Right cardiac atrium (tissue), 5 donors: ENCODE measurements around the gene RIPOR1. TPM values are rescaled to one million over a fixed set of nuclear protein-coding genes. Genes with fewer than 3 reads are reported as not detected.
"Not testable (repeated sequence)": the region's sequence is repeated elsewhere in the genome, so short reads cannot be mapped to it uniquely, and the experiment has no call there.

Experiments used
- ATAC-seq, 2 donors: fragments of 200-7000 bp; cut with Tn5 transposase; one replicate each; pipeline versions ENCODE4 v1.8.0 to v1.9.1; 2020; ENCODE audit warnings: moderate library complexity in 2 of 2, mild to moderate bottlenecking in 1 of 2
- DNase-seq, 3 donors: peaks; one replicate each; pipeline ENCODE4 v3.0.0-alpha.2; 2020
- H3K27ac ChIP-seq: one replicate; pipeline ENCODE4 v1.5.1; 2013; ENCODE audit warnings: mild to moderate bottlenecking, low read length, control low read depth, moderate library complexity
- H3K27me3 ChIP-seq: one replicate; pipeline ENCODE4 v1.6.1; 2013; ENCODE audit not compliant: control insufficient read depth, insufficient read depth
- H3K4me1 ChIP-seq: one replicate; pipeline ENCODE4 v1.6.1; 2013; ENCODE audit warnings: low read length; ENCODE audit not compliant: control insufficient read depth, insufficient read depth
- H3K4me3 ChIP-seq: one replicate; pipeline ENCODE4 v1.5.1; 2013; ENCODE audit warnings: low read length, control low read depth
- H3K9me3 ChIP-seq: one replicate; pipeline ENCODE4 v1.6.1; 2013; ENCODE audit warnings: low read length; ENCODE audit not compliant: control insufficient read depth
- WGBS: extraction: QIAGEN DNeasy Blood & Tissue Kit; methylation state at CpG from one replicate; pipeline ENCODE4 v1.1.7; 2013; 5-methylcytosine and 5-hydroxymethylcytosine counted together
- intact Hi-C, 4 donors: fragments of 100-400 bp; cut with DNase I; formaldehyde crosslinking; loops; one replicate each; pipeline versions ENCODE4 v1.11.0 to v1.14.0; 2022 to 2023
- polyA plus RNA-seq: library from polyadenylated mRNA; stranded (reverse); fragments of 200-250 nt; gene quantifications from one replicate; pipeline ENCODE4 v1.2.3, GENCODE V29; 2013
- total RNA-seq, 4 donors: library from RNA; stranded (reverse); fragmentation: NEBNext Ultra II Directional; extraction: Animal tissue kit (Norgen Biotek cat#: 25700); gene quantifications; one replicate each; pipeline ENCODE4 v1.2.1, GENCODE V29; 2021
- donor health status: healthy with polysubstance abuse.
- donor health status: DM: no; HTN: yes; CAD: no.
- donor health status: DM: no; HTN: no; CAD: no.
- donor health status: DM: no; HTN: yes; CAD: no; lungs with severe emphysema.
- donor health status: DM: yes; HTN: yes; CAD: no.

The RIPOR1 gene
- total and polyA plus RNA-seq, 5 donors = 43.8 to 86.6 (median 80.9) TPM

DNA sequence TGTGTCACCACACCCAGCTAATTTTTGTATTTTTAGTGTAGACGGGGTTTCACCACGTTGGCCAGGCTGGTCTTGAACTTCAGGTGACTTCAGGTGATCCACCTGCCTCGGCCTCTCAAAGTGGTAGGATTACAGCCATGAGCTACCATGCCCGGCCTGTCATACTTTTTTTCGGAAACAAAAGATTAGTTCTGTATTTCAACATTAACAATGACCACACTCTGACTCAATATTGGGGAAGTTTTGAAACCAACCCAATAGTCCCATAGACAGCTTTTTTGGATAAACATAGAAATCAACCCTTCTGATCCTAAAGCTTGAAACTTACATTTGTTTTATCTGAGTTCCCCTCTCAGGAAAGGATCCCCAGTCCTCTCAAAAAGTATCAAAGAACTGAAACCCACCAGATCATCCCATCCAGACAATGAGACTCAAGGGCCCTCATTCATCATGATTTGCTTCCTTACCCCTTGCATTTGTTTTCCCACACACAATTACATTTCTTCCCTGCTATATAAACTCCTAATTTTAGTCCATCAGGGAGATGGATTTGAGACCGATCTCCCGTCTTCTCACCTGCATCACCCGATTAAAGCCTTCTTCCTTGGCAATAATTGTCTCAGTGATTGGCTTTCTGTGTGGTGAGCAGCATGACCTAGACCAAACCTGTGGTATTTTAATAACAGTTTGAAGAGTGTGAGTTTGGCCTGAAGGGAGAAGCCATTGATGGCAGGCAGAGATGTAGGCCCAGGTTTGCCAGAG lies 38.1 kb upstream of the RIPOR1 start:
- Histone ChIP-seq H3K27me3 (no peaks in the 10 kb centered on the region), H3K4me3 (no peak overlapping the region), H3K27ac (no peak overlapping the region), H3K9me3 (no peaks in the 10 kb centered on the region), H3K4me1 (peaks cover 3% of the 10 kb centered on the region)
- no peak for DNase-seq
- WGBS = 86% methylated on average over 8 of the region's 8 CpGs
- no peak for ATAC-seq
- intact Hi-C loops = no loop called here

DNA sequence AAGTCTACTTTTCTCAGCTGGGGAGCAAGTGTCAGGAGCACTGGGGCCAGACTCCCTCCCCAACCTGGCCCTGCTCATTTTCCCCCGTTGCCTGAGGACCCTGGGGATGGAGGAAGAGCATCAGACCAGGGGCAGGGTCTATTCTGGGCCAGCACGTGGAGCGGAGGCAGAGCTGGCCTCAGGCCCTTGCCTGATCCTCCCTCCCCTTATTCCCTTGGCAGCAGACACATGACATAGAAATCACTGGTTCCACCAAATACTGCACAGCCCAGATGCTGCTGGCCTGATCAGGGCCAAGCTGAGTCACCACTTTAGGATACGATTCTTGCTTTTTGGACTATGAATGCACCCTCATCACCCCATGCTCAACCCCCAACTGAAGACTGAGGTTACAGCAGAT lies 29.5 kb upstream of the RIPOR1 start:
- DNase-seq (peak in 1 of 3 donors; percentile 68), ATAC-seq (peak; percentile 68 to 84)
- intact Hi-C loops = no loop called here
- no peak overlapping the region for H3K27ac ChIP-seq
- 53% methylated on average over 4 of the region's 4 CpGs for WGBS
- no peak overlapping the region for H3K4me3 ChIP-seq
- H3K4me1 ChIP-seq = no peaks in the 10 kb centered on the region
- no peaks in the 10 kb centered on the region for H3K9me3 ChIP-seq
- no peaks in the 10 kb centered on the region for H3K27me3 ChIP-seq

DNA sequence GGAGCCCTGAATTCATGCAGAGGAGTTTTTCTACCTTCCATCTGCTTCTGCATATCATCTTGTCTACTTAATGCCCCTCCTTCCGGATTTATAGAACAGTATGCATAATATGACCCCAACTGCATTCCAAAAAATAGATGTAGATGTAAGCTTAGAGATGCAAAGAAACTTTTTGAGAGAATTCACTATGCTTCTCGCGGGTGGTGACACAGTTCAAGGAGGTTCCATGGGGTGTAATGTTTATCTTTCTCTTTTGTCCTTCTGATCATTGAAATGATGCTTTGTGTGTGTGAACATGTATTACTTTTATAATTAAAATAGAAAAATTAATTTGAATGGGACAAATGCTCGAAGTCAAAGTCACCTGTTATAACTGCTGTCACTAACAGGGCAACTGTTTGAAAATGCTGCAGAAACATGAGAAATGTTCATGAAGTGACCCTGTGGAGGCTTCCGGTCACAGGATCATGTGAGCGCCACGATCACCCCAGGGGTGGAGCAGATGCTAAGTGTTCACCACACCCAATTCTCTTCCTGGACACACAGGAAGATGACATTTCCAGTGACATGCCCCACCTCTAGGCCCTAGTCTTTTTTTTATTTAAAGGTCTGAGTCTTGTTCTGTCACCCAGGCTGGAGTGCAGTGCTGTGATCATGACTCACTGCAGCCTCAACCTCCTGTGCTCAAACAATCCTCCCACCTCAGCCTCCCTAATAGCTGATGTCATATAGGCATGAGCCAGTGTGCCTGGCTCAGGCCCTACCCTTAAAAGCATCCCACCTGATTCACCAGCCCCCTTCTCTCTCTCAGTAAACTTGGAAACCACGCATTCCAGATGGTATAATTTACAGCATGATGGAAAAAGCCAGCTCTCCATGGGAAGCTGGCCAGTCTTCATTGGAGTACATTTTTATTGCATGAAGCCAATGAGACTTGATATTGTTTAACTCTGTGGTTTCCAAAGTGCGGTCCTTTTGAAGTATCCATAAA lies 24.3 kb upstream of the RIPOR1 start:
- peak; percentile 66 to 82 (median 79) for DNase-seq
- no peaks in the 10 kb centered on the region for H3K4me1 ChIP-seq
- WGBS = 66% methylated on average over 9 of the region's 9 CpGs
- no peak overlapping the region for H3K4me3 ChIP-seq
- no peaks in the 10 kb centered on the region for H3K9me3 ChIP-seq
- H3K27ac ChIP-seq = peak overlapping the region; percentile 47
- H3K27me3 ChIP-seq = no peaks in the 10 kb centered on the region
- intact Hi-C loops = no loop called here
- peak; percentile 86 to 95 for ATAC-seq

DNA sequence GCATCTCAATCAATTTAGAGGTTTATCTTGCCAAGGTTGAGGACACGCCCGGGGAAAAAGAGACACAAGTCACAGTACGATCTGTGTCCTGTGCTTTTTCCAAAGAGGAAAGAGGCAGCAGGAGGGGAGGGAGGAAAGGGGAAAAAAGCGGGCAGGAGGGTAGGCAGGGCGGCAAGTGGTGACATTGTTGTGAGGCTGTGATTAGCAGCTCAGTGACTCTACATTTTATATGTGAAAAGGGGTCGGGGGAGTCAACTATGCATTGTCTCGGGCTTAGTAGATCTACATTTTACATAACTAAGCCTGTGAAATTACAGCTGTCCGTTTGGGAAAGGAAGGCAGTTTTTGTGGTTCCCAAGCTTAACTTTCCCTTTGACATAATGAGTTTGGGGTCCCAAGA lies 22.2 kb upstream of the RIPOR1 start:
- H3K9me3 ChIP-seq = no peaks in the 10 kb centered on the region
- H3K27ac ChIP-seq = no peak overlapping the region
- no peak overlapping the region for H3K4me3 ChIP-seq
- WGBS = 57% methylated on average over 8 of the region's 8 CpGs
- ATAC-seq (no peak), DNase-seq (no peak)
- intact Hi-C loops = no loop called here
- no peaks in the 10 kb centered on the region for H3K4me1 ChIP-seq
- H3K27me3 ChIP-seq = no peaks in the 10 kb centered on the region

DNA sequence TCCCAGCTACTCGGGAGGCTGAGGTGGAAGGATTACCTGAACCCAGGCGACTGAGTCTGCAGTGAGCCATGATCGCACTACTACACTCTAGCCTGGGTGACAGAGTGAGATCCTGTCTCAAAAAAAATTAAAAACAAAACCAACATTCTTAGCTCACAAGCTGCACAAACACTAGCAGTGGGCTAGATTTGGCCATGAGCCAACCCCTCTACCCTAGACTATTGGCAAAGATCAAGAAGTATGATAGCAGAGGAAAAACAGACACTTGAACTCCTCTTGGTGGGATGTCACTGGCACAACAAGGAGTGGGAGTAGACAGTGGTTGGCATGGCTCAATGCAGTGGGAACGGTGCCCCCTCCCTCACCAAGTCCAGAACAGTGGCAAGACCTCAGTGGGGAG lies 19.6 kb upstream of the RIPOR1 start:
- no peak for DNase-seq
- Histone ChIP-seq H3K4me3 (no peak overlapping the region), H3K4me1 (no peaks in the 10 kb centered on the region), H3K9me3 (no peaks in the 10 kb centered on the region), H3K27me3 (no peaks in the 10 kb centered on the region), H3K27ac (no peak overlapping the region)
- ATAC-seq = no peak
- intact Hi-C loops = no loop called here
- 89% methylated on average over 4 of the region's 4 CpGs for WGBS

DNA sequence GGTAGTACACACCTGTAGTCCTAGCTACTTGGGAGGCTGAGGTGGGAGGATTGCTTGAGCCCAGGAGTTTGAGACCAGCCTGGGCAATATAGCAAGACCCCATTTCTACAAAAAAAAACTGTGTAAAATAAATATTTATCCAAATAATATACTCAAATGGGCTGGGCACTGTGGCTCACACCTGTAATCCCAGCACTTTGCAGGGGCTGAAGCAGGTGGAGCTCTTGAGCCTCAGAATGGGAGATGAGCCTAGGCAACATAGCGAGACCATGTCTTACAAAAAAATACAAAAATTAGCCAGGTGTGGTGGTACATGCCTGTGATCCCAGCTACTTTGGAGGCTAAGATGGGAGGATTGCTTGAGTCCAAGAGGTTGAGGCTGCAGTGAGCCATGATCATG lies 14.7 kb upstream of the RIPOR1 start:
- H3K27ac ChIP-seq, DNase-seq, H3K4me3 ChIP-seq, H3K4me1 ChIP-seq, ATAC-seq, H3K9me3 ChIP-seq, H3K27me3 ChIP-seq: not testable (repeated sequence)
- intact Hi-C loops = loop anchor here in 1 of 4 donors (10.0 kb wide), 1 partner anchor 89 kb away; no protein-coding TSS in a partner anchor
- 95% methylated on average over 1 of the region's 1 CpG for WGBS

DNA sequence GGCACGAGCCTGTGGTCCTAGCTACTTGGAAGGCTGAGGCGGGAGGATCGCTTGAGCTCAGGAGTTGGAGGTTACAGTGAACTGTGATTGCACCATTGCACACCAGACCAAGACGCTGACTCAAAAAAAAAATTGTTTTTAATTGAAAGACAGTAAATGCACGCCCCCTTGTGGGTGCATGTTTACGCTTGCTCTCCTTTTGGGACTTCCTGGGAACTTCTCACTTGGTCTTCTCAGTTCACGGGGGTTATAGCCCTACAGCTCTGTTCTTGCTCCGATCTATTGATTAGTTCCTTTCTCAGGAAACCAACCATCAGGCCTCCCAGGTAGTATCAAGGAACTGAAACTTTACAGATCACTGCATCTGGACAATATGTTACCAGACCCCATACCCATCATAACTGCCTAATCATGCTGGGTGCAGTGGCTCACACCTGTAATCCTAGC lies 14.2 kb upstream of the RIPOR1 start:
- 6% methylated on average over 8 of the region's 8 CpGs for WGBS
- Histone ChIP-seq H3K4me3 (no peak overlapping the region), H3K4me1 (no peaks in the 10 kb centered on the region), H3K27ac (no peak overlapping the region), H3K27me3 (no peaks in the 10 kb centered on the region), H3K9me3 (no peaks in the 10 kb centered on the region)
- ATAC-seq (peak; percentile 53 to 59), DNase-seq (peak; percentile 84 to 93 (median 87))
- intact Hi-C loops = loop anchor here in 1 of 4 donors (10.0 kb wide), 1 partner anchor 90 kb away; no protein-coding TSS in a partner anchor

DNA sequence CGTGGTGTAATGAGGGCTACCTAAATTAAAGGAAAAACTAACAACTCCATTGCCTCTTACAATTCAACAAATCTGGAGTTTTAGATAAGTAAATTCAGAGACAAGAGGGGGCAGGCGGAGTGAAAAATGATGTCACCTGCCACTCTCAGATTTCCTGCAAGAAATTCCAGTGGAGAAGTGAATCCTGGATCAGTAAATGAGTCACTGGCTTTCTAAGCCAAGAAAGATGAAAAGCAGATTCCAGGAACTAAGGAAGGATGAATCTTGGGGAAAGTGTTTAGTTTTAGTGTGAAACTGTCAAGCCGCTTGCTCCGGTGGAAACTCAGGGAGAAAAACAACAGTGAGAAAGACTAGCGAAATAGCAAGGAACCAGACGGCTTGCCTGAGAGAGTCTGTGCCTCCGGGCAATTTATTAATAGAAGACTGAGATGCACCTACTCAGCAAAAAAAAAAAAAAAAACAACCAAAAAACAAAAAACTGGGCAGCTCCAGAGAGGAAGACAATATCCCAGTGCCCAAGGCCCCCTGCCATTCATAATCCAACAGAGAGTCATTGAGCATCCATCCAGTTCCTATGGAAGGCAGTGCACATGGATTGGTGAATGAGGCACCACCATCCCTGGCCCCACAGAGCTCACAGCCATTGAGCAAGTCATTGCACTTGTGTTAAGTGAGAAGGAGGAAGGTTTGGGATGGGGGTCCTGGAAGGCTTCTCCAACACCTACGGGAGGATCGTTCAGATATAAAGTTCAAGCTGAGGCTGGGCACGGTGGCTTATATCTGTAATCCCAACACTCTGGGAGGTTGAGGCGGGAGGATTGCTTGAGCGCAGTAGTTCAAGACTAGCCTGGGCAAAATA lies 12.1 kb upstream of the RIPOR1 start:
- 75% methylated on average over 12 of the region's 12 CpGs for WGBS
- Histone ChIP-seq H3K9me3 (no peaks in the 10 kb centered on the region), H3K4me3 (no peak overlapping the region), H3K4me1 (no peaks in the 10 kb centered on the region), H3K27ac (no peak overlapping the region), H3K27me3 (no peaks in the 10 kb centered on the region)
- DNase-seq (no peak), ATAC-seq (no peak)
- intact Hi-C loops = loop anchor here in 1 of 4 donors (10.0 kb wide), 1 partner anchor 92 kb away; no protein-coding TSS in a partner anchor

DNA sequence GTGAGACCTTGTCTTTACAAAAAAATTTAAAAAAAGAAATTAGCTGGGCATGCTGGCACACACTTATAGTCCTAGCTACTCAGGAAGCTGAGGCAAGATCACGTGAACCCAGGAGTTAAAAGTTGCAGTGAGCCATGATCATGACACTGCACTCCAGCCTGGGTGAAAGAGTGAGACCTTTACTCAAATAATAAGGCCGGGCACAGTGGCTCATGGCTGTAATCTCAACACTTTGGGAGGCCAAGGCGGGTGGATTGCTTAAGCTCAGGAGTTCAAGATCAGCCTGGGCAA lies 11.5 kb upstream of the RIPOR1 start:
- no peaks in the 10 kb centered on the region for H3K9me3 ChIP-seq
- intact Hi-C loops = loop anchor here in 1 of 4 donors (10.0 kb wide), 1 partner anchor 92 kb away; no protein-coding TSS in a partner anchor
- 76% methylated on average over 3 of the region's 3 CpGs for WGBS
- ATAC-seq (no peak), DNase-seq (no peak)
- H3K4me1 ChIP-seq = no peaks in the 10 kb centered on the region
- no peak overlapping the region for H3K27ac ChIP-seq
- H3K27me3 ChIP-seq = no peaks in the 10 kb centered on the region
- no peak overlapping the region for H3K4me3 ChIP-seq

DNA sequence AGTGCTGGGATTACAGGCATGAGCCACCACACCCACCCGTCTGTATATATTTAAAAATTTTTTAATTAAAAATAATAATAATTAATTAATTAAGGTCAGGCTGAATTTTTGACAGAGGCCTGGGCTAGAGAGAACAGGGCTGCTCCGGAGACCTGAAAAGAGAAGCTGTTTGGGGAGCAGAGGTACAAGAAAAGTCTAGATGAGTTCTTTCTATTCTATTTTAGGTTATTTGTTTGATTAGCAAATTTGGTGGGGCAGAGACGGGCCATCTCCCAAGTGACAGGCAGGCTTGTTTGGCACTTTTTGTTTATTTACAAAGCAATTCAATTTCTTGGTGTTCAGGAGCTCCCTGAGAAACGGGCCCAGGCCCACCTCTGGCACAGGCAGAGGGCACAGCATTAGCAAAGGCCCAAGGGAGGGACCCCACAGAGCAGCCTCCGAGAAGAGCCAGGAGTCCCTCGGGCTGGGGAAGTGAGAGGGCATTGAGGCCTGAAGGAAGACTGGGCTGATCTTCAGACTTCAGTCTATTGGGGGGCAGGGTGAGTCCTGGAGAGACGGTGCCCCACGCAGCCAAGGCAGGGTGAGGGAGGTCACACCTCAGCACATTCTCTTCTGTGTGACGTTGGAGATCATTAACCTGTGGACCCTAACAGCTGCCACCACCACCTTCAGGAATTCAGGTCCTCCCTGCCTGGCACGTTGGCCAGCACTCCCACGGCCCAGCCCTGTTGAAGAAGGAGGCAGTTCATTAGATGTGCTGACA lies 10.8 kb upstream of the RIPOR1 start:
- Histone ChIP-seq H3K4me3 (no peak overlapping the region), H3K9me3 (no peaks in the 10 kb centered on the region), H3K27ac (no peak overlapping the region), H3K4me1 (no peaks in the 10 kb centered on the region), H3K27me3 (no peaks in the 10 kb centered on the region)
- WGBS = 74% methylated on average over 11 of the region's 11 CpGs
- intact Hi-C loops = loop anchor here in 1 of 4 donors (10.0 kb wide), 1 partner anchor 93 kb away; no protein-coding TSS in a partner anchor
- DNase-seq (no peak), ATAC-seq (no peak)
